Activated naive CD8-positive, alpha-beta T cell treated with anti-CD3 and anti-CD28 coated beads for 36 hours (primary cell): ENCODE measurements around the gene R3HCC1L. TPM values are rescaled to one million over a fixed set of nuclear protein-coding genes. Genes with fewer than 3 reads are reported as not detected.
"Not testable (repeated sequence)": the region's sequence is repeated elsewhere in the genome, so short reads cannot be mapped to it uniquely, and the experiment has no call there.

Source experiments
- DNase-seq: peaks from one replicate; pipeline ENCODE4 v3.0.0; 2021
- H3K27ac Mint-ChIP-seq: one replicate; pipeline ENCODE4 v1.8.0; 2022; ENCODE audit warnings: mild to moderate bottlenecking, moderate library complexity, mixed read lengths
- H3K27me3 Mint-ChIP-seq: one replicate; pipeline ENCODE4 v1.8.0; 2022; ENCODE audit warnings: mild to moderate bottlenecking, mixed read lengths
- H3K36me3 Mint-ChIP-seq: one replicate; pipeline ENCODE4 v1.8.0; 2021; ENCODE audit warnings: mild to moderate bottlenecking, mixed read lengths
- H3K4me1 Mint-ChIP-seq: one replicate; pipeline ENCODE4 v1.8.0; 2021; ENCODE audit warnings: mixed read lengths
- H3K4me3 Mint-ChIP-seq: one replicate; pipeline ENCODE4 v1.8.0; 2022; ENCODE audit warnings: mild to moderate bottlenecking, moderate library complexity, mixed read lengths
- H3K9me3 Mint-ChIP-seq: one replicate; pipeline ENCODE4 v1.8.0; 2022; ENCODE audit warnings: mixed read lengths
- total RNA-seq, 2 experiments: library from RNA; stranded (reverse); gene quantifications; one replicate each; pipeline ENCODE4 v1.2.3, GENCODE V29; 2021

R3HCC1L gene
- total RNA-seq, 2 experiments from 2014 or later: 17.7 to 20.3 TPM

DNA sequence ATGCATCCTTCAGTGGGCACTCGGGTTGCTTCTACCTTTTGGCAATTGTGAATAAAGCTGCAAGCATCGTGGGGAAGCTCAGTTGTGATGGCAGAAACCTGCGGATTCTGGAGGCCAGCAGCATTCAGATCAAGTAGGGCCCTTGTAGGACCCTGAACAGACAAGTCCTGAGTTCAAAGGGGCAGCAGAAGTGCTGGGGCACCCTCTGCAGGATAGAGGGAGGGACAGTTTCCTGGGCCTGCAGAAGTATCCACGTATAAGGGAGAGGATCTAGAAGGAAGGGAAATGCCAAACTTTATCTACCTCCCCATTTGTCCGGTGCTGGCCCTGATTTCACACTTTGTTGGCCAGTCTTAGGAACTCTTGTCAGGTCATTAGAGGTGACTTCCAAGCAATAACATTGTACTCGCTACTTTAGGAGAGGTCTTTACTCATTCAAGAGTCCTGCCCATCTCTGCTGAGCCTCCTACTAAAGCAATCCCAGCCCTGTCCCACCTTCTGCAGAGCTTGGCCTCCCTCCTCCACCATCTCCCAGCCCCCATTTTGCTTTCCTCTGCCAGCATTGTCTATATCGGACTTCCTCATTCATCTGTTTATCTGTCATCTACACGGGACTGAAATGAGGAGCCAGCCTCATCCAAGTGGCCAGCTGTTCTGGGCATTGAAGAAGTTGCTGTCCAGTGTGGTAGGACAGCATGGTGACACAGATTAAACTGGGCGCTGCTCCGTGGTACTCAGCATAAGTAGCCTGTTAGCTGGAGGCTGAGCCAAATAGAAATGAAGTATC is 26.6 kb upstream of the R3HCC1L start:
- DNase-seq: no peak
- H3K9me3 Mint-ChIP-seq: no peaks in the 10 kb centered on the region
- no peaks in the 10 kb centered on the region for H3K4me1 Mint-ChIP-seq
- peaks cover 17% of the 10 kb centered on the region for H3K27me3 Mint-ChIP-seq
- H3K27ac Mint-ChIP-seq: no peak overlapping the region
- H3K4me3 Mint-ChIP-seq: no peak overlapping the region
- H3K36me3 Mint-ChIP-seq: no peaks in the 10 kb centered on the region

DNA sequence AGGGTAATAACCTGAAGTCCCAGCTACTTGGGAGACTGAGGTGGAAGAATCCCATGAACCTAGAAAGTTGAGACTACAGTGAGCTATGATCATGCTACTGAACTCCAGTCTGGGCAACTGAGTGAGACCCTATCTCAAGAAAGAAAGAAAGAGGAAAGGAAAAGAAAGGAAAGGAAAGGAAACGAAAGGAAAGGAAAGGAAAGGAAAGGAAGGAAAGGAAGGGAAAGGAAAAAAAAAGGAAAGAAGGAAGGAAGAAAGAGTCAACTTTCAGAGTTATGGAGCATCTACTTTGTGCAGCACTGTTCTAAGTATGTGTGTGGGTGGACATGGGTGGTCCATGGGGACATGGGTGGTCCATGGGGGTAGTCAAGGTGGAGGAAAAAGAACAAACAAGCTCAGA is 24.1 kb upstream of the R3HCC1L start:
- no peak overlapping the region for H3K4me3 Mint-ChIP-seq
- H3K27ac Mint-ChIP-seq: no peak overlapping the region
- H3K27me3 Mint-ChIP-seq: peaks cover 36% of the 10 kb centered on the region
- H3K4me1 Mint-ChIP-seq: no peaks in the 10 kb centered on the region
- no peak for DNase-seq
- H3K9me3 Mint-ChIP-seq: no peaks in the 10 kb centered on the region
- no peaks in the 10 kb centered on the region for H3K36me3 Mint-ChIP-seq

DNA sequence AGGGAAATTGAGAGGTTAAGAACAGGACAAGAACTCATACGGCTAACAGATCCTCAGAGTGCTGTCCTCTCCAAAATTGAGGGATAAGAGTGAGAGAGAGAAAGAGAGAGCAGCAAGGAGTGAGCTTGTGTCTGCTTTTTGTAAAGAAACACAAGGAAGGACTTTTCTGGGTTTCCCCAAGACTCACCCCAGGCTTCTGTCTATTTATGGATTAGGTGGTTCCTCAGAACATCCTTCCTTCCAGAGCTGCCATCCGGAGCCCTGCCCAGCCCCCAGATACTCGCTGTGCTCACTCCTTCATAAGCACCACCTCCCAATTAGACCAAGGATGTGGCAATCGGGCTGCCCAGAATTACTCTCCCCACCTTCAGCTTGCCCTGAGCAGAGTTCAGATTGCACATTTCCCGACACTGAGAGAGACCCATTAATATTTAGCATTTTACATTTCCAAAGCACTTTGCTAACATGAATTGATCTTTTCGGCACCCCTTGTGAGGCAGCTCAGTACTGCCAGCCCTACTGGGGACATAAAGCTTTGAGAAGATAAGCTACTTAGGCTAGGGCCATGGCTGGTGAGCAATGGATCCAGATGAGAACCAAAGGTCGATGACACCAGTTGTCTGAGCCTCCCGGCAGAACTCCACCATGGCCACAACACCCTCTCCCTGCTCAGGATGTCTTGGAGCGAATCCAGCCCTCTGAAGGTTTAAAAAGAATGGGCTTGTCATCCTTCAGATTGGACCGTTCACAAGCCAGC is 19.2 kb upstream of the R3HCC1L start:
- Mint-ChIP-seq H3K4me1 (no peaks in the 10 kb centered on the region), H3K27ac (no peak overlapping the region), H3K36me3 (no peaks in the 10 kb centered on the region), H3K27me3 (peaks cover 32% of the 10 kb centered on the region), H3K9me3 (no peaks in the 10 kb centered on the region), H3K4me3 (no peak overlapping the region)
- no peak for DNase-seq

DNA sequence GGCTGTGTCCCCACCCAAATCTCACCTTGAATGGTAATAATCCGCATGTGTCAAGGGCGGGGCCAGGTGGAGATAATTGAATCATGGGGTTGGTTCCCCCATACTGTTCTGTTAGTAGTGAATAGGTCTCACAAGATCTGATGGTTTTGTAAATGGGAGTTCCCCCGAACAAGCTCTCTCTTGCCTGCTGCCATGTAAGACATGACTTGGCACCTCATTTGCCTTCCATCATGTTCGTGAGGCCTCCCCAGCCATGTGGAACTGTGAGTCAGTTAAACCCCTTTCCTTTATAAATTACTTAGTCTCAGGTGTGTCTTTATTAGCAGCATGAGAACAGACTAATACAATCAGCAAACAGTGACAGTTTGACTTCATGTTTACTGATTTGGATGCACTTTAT is 14.6 kb upstream of the R3HCC1L start:
- DNase-seq: no peak
- Mint-ChIP-seq H3K27ac (no peak overlapping the region), H3K4me3 (no peak overlapping the region), H3K27me3 (peaks cover 19% of the 10 kb centered on the region), H3K4me1 (no peaks in the 10 kb centered on the region), H3K9me3 (peaks cover 22% of the 10 kb centered on the region), H3K36me3 (no peaks in the 10 kb centered on the region)

DNA sequence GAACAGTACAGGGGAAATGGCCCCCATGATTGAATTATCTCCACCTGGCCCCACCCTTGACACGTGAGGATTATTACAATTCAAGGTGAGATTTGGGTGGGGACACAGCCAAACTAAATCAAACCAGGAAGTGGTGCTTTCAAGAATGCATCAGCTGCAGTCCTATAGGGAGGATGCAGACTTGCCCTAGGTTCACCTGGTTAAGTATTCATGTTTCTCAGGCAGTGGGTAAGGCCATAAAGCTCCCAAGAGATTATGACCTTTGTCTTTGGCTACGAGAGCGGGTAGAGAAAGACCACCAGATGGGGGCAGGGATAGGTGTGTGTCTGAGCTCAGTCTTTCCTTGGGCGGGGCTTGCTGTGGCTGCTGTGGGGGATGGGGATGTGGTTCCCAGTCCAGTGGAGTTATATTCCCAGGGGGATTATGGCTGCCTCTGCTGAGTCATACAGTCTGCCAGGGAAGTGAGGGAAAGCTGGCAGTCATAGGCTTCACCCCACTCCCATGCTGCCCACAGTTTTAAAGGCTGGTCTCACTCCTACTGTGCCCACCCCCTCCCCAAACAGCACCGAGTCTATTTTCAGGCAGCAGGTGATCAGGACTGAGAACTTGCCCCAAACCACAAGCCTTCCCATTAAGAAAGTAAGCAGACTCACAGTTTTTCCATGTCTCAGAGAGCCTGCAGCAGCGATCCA is 8.4 kb upstream of the R3HCC1L start:
- Mint-ChIP-seq H3K4me3 (no peak overlapping the region), H3K27me3 (peaks cover 22% of the 10 kb centered on the region), H3K36me3 (peaks cover 2% of the 10 kb centered on the region), H3K27ac (no peak overlapping the region), H3K9me3 (peaks cover 20% of the 10 kb centered on the region), H3K4me1 (peaks cover 3% of the 10 kb centered on the region)
- DNase-seq: no peak

DNA sequence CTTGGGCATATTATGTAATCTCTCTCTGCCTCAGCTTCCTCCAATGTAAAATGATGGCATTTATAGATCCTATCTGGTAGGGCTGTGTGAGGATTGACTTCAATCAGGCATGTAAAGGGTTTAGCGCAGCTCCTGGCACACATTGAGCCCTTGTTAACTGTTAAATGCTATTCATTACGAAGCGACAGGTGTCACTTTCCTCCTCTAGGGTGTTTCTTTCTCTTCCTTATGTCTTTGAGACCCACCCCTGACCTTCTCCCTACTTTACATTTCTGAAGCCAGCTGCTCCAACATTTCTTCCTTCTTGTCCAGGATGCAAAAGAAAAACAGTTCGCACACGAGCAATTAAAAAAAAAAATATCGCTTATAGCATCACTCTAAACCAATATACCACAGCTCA is 5.7 kb upstream of the R3HCC1L start:
- no peak overlapping the region for H3K27ac Mint-ChIP-seq
- H3K36me3 Mint-ChIP-seq: peaks cover 6% of the 10 kb centered on the region
- no peak overlapping the region for H3K4me3 Mint-ChIP-seq
- peaks cover 11% of the 10 kb centered on the region for H3K9me3 Mint-ChIP-seq
- peaks cover 14% of the 10 kb centered on the region for H3K27me3 Mint-ChIP-seq
- H3K4me1 Mint-ChIP-seq: peaks cover 12% of the 10 kb centered on the region
- DNase-seq: no peak

DNA sequence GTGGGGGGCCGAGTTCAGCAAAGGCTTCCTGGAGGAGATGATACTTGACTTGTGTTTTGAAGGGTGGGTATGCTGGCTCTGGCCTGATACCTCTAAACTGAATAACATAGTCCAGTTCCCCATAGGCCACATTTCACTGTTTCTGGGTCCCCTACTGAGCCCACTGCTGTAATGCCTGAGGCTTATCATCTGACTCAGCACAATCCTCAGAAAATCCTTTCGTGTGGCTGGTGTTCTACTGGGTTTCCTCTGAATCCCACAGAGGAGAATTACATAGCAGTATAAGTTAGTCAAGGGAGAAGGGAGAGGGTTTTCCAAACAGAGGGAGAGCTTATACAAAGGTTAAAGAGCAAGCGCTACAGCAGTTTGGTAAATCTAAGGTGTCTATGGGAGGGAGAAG is 2.8 kb upstream of the R3HCC1L start:
- no peak for DNase-seq
- peaks cover 7% of the 10 kb centered on the region for H3K9me3 Mint-ChIP-seq
- H3K36me3 Mint-ChIP-seq: peaks cover 9% of the 10 kb centered on the region
- H3K4me1 Mint-ChIP-seq: peaks cover 22% of the 10 kb centered on the region
- H3K27me3 Mint-ChIP-seq: peaks cover 6% of the 10 kb centered on the region
- no peak overlapping the region for H3K4me3 Mint-ChIP-seq
- peak overlapping the region; percentile 52 for H3K27ac Mint-ChIP-seq

DNA sequence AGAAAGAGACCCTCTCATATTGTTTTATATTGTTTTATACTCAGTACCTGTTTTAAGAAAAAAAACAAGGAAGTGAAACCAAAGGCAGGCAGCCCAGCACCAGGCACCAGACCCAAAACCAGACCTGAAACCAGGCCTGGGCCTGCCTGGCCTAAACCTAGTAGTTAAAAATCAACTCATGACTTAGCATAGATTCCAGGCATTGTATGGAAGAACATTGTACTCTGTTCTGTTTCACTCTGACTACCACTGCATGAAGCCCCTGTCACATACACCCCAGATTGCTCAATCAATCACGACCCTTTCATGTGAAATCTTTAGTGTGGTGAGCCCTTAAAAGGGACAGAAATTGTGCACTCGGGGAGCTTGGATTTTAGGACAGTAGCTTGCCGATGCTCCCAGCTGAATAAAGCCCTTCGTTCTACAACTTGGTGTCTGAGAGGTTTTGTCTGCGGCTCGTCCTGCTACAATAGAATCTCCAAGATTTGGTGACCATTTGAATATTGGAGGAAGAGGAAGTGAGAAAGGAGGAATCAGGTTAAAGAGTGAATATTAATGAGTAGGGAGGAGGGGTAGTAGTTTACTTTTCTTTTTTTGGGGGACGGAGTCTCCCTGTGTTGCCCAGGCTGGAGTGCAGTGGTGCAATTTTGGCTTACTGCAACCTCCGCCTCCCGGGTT is 1.2 kb upstream of the R3HCC1L start:
- H3K27ac Mint-ChIP-seq: peak overlapping the region; percentile 69
- H3K9me3 Mint-ChIP-seq, DNase-seq, H3K27me3 Mint-ChIP-seq: not testable (repeated sequence)
- peaks cover 33% of the 10 kb centered on the region for H3K4me1 Mint-ChIP-seq
- H3K4me3 Mint-ChIP-seq: peak overlapping the region; percentile 9
- peaks cover 13% of the 10 kb centered on the region for H3K36me3 Mint-ChIP-seq

DNA sequence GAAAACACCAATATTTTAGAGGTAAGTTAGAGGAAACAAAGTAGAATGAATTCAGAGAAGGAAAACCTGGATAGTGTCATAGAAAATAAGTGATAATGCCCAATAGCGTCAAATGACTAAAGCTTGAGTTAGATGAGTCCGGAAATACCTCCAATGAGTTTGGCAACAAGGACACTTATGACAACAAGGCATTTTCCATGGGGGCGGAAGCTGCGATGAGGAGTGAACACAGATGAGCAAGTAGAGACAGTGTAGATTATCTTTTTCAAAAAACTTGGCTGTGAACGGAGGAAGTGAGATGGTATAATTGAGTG is 383 bp upstream of the R3HCC1L start:
- peak; percentile 12 for DNase-seq
- peak overlapping the region; percentile 88 for H3K27ac Mint-ChIP-seq
- peaks cover 37% of the 10 kb centered on the region for H3K4me1 Mint-ChIP-seq
- peak overlapping the region; percentile 88 for H3K4me3 Mint-ChIP-seq
- H3K36me3 Mint-ChIP-seq: peaks cover 13% of the 10 kb centered on the region
- peaks cover 7% of the 10 kb centered on the region for H3K9me3 Mint-ChIP-seq
- H3K27me3 Mint-ChIP-seq: no peaks in the 10 kb centered on the region

DNA sequence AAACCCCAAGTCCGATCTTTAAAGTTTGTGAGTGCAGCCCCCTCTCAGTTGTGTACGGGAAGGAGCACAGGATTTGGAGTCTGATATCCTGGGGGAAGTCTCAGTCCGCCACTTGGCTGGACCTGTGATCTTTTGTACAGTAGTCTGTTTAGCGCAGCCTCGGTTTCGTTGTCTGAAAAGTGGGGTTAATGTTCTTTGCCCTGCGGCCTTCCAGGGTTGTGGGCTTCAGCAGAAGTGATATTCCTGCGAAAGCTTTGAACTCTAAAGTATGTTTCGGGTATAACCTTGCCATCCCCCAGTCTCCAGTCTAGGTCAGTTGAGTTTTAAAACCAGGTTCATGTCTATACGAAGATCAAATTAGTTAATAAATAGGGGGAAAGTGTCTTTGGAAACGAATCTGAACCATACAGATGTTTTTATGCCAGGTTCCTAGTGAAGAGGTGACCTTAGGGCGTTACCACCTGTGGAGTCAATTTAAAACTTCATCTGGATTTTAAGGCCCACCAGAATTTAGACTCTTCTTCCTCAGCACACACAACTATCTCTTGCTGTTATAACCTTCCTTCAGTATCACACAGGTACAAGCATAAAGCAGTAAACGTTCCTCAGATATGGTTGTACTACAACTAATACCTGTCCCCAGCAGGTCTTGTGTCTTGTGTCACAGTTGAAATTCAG is 904 bp downstream of the R3HCC1L start:
- Mint-ChIP-seq H3K4me1 (peaks cover 48% of the 10 kb centered on the region), H3K27ac (peak overlapping the region; percentile 88), H3K27me3 (no peaks in the 10 kb centered on the region), H3K36me3 (peaks cover 15% of the 10 kb centered on the region), H3K4me3 (peak overlapping the region; percentile 88), H3K9me3 (peaks cover 7% of the 10 kb centered on the region)
- no peak for DNase-seq

DNA sequence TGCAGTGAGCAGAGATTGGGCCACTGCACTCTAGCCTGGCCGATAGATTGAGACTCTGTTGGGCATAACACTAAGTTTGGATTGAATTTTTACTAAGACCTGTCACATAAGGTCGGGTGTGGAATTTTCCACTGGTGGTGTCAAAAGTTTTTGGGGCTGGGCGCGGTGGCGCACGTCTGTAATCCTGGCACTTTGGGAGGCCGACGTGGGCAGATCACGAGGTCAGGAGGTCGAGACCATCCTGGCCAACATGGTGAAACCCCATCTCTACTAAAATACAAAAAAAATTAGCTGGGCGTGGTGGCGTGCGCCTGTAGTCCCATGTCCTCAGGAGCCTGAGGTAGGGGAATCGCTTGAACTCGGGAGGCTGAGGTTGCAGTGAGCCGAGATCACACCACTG is 2.3 kb downstream of the R3HCC1L start:
- not testable (repeated sequence) for H3K9me3 Mint-ChIP-seq, H3K27me3 Mint-ChIP-seq, H3K27ac Mint-ChIP-seq, DNase-seq, H3K4me3 Mint-ChIP-seq
- peaks cover 60% of the 10 kb centered on the region for H3K4me1 Mint-ChIP-seq
- peaks cover 16% of the 10 kb centered on the region for H3K36me3 Mint-ChIP-seq

DNA sequence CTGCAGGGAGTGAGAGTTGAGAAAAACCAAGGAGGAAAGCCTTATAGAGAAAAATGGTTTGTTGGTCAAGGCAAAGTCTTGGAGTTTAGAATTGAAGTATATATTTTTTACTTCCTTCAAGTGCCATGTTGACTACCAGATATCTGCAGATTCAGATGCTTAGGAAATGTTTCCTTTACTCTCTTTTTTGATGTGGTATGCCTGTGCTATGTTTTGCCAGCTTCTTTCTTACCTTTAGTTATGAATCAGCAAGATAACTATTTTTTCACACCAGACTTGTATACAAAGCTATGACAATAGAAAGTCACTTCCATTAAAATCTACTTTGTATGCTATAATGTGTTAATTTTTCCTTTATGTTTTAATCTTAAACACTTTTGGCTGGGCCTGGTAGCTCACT is 3.6 kb downstream of the R3HCC1L start:
- Mint-ChIP-seq H3K27me3 (no peaks in the 10 kb centered on the region), H3K4me1 (peaks cover 65% of the 10 kb centered on the region), H3K36me3 (peaks cover 20% of the 10 kb centered on the region), H3K9me3 (peaks cover 6% of the 10 kb centered on the region), H3K27ac (peak overlapping the region; percentile 32), H3K4me3 (no peak overlapping the region)
- no peak for DNase-seq

DNA sequence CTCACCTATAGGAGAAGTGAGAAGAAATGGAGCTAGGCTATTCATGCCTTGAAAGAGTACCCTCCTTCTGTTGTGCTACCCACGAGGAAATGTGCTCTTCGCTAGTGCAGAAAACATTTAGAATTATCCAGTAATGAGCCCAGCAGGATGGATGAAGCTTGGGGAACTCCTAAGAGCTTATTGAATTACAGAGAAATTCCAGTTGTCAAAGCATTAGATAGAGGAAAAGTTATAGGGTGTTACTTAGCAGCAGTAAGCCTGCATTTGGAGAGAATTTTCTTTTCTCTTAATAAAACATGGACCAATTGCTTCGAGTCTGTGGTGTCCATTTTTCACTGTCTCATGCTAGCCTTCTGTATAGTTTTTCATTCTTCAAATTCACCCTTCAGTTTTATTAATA is 5.0 kb downstream of the R3HCC1L start:
- Mint-ChIP-seq H3K9me3 (no peaks in the 10 kb centered on the region), H3K4me1 (peaks cover 59% of the 10 kb centered on the region), H3K4me3 (no peak overlapping the region), H3K36me3 (peaks cover 17% of the 10 kb centered on the region), H3K27ac (no peak overlapping the region), H3K27me3 (no peaks in the 10 kb centered on the region)
- DNase-seq: no peak

DNA sequence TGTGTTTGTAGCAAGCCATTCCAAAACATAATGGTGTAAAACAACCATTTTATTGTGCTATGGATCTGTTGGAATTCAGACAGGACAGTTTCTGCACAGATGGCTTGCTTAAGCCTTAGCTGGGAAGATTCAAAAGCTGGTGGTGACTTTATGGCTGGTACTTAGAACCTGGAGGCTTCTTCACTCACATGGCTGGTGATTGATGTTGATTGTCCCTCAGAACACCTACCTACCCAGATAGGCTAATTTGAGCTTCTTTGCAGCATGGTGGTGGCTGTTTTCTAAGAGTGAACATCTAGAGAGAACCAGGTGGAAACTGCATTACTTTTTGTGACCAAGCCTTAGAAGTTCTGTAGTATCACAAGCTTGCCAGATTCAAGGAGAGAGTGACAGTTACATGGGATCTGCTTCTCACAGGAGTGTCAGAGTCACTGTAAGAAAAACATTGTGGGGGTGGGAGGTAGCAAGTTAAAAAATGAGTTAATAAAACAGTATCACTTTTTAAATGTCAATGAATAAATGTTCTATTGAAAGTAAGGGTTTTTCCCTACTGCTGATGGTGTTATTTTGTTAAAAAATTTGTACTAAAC is 7.1 kb downstream of the R3HCC1L start:
- peaks cover 3% of the 10 kb centered on the region for H3K9me3 Mint-ChIP-seq
- DNase-seq: no peak
- H3K27ac Mint-ChIP-seq: peak overlapping the region; percentile 87
- H3K4me3 Mint-ChIP-seq: peak overlapping the region; percentile 45
- peaks cover 58% of the 10 kb centered on the region for H3K4me1 Mint-ChIP-seq
- no peaks in the 10 kb centered on the region for H3K27me3 Mint-ChIP-seq
- H3K36me3 Mint-ChIP-seq: peaks cover 22% of the 10 kb centered on the region
